ENCODE measurements around the gene APPL2. TPM values are rescaled to one million over a fixed set of nuclear protein-coding genes. Genes with fewer than 3 reads are reported as not detected.
A peak's percentile ranks its signal among the peaks of the same experiment; 100 is the strongest.

Gene APPL2
- total and polyA plus RNA-seq, 2 of the 13 experiments (the other 11 are each of a cell fraction or from before 2014, with no cell fraction given), result 9.9 to 11.1 TPM

DNA sequence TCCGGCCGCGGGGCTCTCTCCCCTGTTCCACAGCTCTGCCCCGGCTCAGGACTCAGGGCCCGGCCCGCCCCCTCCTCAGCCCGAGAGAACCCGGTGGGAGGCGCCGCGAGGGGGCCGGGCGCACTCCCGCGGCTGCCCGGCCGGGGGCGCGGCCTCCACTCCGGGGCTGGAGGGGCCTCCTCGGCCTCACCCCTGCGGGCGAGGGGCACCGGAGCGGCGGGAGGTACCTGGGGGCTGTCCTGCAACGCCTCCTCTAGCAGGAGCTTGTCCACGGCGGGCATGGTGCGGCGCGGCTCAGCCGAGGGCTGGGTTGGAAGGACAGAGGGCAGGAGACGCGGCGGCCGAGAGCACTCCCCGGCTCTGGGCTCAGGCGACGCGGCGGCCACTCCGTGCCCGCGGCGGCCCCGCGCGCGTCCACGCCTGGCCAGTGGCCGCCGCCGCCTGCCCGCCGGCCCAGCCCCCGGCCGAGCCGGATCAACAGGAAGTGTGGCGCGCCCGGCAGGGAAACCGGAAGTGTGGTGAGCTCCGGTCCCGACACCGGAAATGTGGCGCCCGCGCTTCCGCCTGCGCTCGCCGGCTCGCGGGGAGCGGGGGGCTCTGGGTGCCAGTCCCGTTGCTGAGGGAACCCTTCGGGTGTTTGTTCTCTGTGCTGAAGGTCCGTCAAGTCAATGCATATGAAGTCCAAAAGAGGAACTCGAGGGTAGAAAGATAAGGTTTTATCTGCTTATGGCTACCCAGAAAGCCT lies at the start of gene APPL2 (continued):
- no peak for TF ChIP-seq MAFK (conservative IDR thresholded peaks at IDR 0.05 in 1 of 2, IDR thresholded peaks at IDR 0.05 in 1 of 2; ENCODE audit: low read length in 2 of 2)
- TF ChIP-seq, protein P1, sequence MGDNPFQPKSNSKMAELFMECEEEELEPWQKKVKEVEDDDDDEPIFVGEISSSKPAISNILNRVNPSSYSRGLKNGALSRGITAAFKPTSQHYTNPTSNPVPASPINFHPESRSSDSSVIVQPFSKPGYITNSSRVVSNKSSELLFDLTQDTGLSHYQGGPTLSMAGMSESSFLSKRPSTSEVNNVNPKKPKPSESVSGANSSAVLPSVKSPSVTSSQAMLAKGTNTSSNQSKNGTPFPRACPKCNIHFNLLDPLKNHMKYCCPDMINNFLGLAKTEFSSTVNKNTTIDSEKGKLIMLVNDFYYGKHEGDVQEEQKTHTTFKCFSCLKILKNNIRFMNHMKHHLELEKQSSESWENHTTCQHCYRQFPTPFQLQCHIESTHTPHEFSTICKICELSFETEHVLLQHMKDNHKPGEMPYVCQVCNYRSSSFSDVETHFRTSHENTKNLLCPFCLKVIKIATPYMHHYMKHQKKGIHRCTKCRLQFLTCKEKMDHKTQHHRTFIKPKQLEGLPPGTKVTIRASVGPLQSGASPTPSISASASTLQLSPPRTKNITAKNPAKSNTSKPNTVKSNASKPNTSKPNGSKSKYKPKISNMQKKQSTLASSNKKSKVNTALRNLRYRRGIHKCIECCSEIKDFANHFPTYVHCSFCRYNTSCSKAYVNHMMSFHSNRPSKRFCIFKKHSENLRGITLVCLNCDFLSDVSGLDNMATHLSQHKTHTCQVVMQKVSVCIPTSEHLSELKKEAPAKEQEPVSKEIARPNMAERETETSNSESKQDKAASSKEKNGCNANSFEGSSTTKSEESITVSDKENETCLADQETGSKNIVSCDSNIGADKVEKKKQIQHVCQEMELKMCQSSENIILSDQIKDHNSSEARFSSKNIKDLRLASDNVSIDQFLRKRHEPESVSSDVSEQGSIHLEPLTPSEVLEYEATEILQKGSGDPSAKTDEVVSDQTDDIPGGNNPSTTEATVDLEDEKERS (CRISPR knock-in tag; IDR thresholded peaks at IDR 0.05), result no peak
- TF ChIP-seq, protein P2, sequence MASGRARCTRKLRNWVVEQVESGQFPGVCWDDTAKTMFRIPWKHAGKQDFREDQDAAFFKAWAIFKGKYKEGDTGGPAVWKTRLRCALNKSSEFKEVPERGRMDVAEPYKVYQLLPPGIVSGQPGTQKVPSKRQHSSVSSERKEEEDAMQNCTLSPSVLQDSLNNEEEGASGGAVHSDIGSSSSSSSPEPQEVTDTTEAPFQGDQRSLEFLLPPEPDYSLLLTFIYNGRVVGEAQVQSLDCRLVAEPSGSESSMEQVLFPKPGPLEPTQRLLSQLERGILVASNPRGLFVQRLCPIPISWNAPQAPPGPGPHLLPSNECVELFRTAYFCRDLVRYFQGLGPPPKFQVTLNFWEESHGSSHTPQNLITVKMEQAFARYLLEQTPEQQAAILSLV (CRISPR knock-in tag; IDR thresholded peaks at IDR 0.05; ENCODE audit: borderline replicate concordance), result peak; percentile 90; the same call in 1 of the 2 replicates
- no peak for TF ChIP-seq JUNB (CRISPR knock-in tag; IDR thresholded peaks at IDR 0.05; ENCODE audit: borderline replicate concordance)
- TF ChIP-seq MED1 (CRISPR knock-in tag; IDR thresholded peaks at IDR 0.05), result peak; percentile 59
- TF ChIP-seq, protein P3, sequence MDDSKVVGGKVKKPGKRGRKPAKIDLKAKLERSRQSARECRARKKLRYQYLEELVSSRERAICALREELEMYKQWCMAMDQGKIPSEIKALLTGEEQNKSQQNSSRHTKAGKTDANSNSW (CRISPR knock-in tag; IDR thresholded peaks at IDR 0.05; ENCODE audit: borderline replicate concordance), result peak; percentile 43; the same call in 1 of the 2 replicates
- TF ChIP-seq NFIB (CRISPR knock-in tag; IDR thresholded peaks at IDR 0.05; ENCODE audit: borderline replicate concordance), result no peak
- TF ChIP-seq, protein P4, sequence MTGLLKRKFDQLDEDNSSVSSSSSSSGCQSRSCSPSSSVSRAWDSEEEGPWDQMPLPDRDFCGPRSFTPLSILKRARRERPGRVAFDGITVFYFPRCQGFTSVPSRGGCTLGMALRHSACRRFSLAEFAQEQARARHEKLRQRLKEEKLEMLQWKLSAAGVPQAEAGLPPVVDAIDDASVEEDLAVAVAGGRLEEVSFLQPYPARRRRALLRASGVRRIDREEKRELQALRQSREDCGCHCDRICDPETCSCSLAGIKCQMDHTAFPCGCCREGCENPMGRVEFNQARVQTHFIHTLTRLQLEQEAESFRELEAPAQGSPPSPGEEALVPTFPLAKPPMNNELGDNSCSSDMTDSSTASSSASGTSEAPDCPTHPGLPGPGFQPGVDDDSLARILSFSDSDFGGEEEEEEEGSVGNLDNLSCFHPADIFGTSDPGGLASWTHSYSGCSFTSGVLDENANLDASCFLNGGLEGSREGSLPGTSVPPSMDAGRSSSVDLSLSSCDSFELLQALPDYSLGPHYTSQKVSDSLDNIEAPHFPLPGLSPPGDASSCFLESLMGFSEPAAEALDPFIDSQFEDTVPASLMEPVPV (CRISPR knock-in tag; IDR thresholded peaks at IDR 0.05), result peak; percentile 35; the same call in 1 of the 2 replicates
- peak; percentile 70; the same call in 1 of the 2 replicates for TF ChIP-seq ZBTB7B (CRISPR knock-in tag; IDR thresholded peaks at IDR 0.05)
- TF ChIP-seq, protein P5, sequence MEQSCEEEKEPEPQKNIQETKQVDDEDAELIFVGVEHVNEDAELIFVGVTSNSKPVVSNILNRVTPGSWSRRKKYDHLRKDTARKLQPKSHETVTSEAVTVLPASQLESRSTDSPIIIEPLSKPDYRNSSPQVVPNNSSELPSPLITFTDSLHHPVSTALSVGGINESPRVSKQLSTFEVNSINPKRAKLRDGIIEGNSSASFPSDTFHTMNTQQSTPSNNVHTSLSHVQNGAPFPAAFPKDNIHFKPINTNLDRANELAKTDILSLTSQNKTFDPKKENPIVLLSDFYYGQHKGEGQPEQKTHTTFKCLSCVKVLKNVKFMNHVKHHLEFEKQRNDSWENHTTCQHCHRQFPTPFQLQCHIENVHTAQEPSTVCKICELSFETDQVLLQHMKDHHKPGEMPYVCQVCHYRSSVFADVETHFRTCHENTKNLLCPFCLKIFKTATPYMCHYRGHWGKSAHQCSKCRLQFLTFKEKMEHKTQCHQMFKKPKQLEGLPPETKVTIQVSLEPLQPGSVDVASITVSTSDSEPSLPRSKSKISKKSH (CRISPR knock-in tag; IDR thresholded peaks at IDR 0.05; ENCODE audit: borderline replicate concordance), result 0 out of 2 replicates have a peak, but pooled peaks have one; percentile 39
- TF ChIP-seq SP2 (CRISPR knock-in tag; IDR thresholded peaks at IDR 0.05), result peak; percentile 52
- no peak for TF ChIP-seq NPAS2 (CRISPR knock-in tag; IDR thresholded peaks at IDR 0.05; ENCODE audit: borderline replicate concordance)
- TF ChIP-seq, protein P6, sequence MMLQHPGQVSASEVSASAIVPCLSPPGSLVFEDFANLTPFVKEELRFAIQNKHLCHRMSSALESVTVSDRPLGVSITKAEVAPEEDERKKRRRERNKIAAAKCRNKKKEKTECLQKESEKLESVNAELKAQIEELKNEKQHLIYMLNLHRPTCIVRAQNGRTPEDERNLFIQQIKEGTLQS (CRISPR knock-in tag; IDR thresholded peaks at IDR 0.05), result no peak
- no peak for TF ChIP-seq EED (CRISPR knock-in tag; IDR thresholded peaks at IDR 0.05)
